B cell (primary cell): Measurements from ENCODE around the gene AZGP1. TPM values are rescaled to one million over a fixed set of nuclear protein-coding genes. Genes with fewer than 3 reads are reported as not detected.

Experiments
- ATAC-seq: fragments of 200-7000 bp; cut with Tn5 transposase; one replicate; pipeline ENCODE4 v1.10.0; 2021; ENCODE audit warnings: low read depth, mild to moderate bottlenecking, moderate number of reproducible peaks, moderate library complexity
- CTCF ChIA-PET: fragments of 350-600 bp; sonication (Branson Sonifier 250); formaldehyde crosslinking; loops from one replicate; lab custom pipeline; 2021; ENCODE audit warnings: antibody characterized with exemption, inconsistent platforms; lab: Charles Lee
- POLR2A ChIA-PET: fragments of 350-600 bp; sonication (Branson Sonifier 250); formaldehyde crosslinking; loops from one replicate; lab custom pipeline; 2021; ENCODE audit warnings: antibody characterized with exemption; lab: Charles Lee
- DNase-seq: peaks from one replicate; pipeline ENCODE4 v3.0.0; 2013
- H2AFZ ChIP-seq: 2 replicates; pipeline ENCODE4 v1.6.1; 2012; ENCODE audit warnings: mild to moderate bottlenecking, low read depth, low read length; ENCODE audit not compliant: insufficient read depth, poor library complexity, severe bottlenecking
- H3K27ac ChIP-seq, 2 donors: 1 replicate in 1 of 2; 2 replicates in 1 of 2; pipeline ENCODE4 v1.5.1; 2012 to 2013; ENCODE audit warnings: low read length in 2 of 2, mild to moderate bottlenecking in 2 of 2, moderate library complexity in 1 of 2
- H3K27me3 ChIP-seq, 4 experiments: fragments of 200-600 bp in 1 of 4; sonication (generic) in 1 of 4; replicated peaks in 1 of 4; 1 replicate in 2 of 4; 2 replicates in 2 of 4; pipeline versions ENCODE4 v1.6.1 to v1.7.0; 2013 to 2016; ENCODE audit warnings: low read length in 3 of 4, mild to moderate bottlenecking in 2 of 4, mixed read lengths in 1 of 4, moderate library complexity in 1 of 4; ENCODE audit not compliant: insufficient read depth in 4 of 4, control insufficient read depth in 3 of 4; ENCODE audit errors: control extremely low read depth in 1 of 4
- H3K36me3 ChIP-seq, 2 experiments: replicated peaks in 1 of 2; 1 replicate in 1 of 2; 2 replicates in 1 of 2; pipeline versions ENCODE4 v1.6.1 to v1.7.1; 2013; ENCODE audit warnings: low read length in 1 of 2; ENCODE audit not compliant: insufficient read depth in 2 of 2, control insufficient read depth in 1 of 2; ENCODE audit errors: control extremely low read depth in 1 of 2, extremely low read depth in 1 of 2
- H3K4me1 ChIP-seq, 2 donors: fragments of 200-600 bp in 1 of 2; sonication (generic) in 1 of 2; 1 replicate in 1 of 2; 2 replicates in 1 of 2; pipeline versions ENCODE4 v1.5.1 to v1.6.1; 2013 to 2017; ENCODE audit warnings: low read length in 2 of 2; ENCODE audit not compliant: control insufficient read depth in 2 of 2, insufficient read depth in 2 of 2
- H3K4me2 ChIP-seq: replicated peaks from 2 replicates; pipeline ENCODE3; 2012; ENCODE audit warnings: mild to moderate bottlenecking, low read depth, low read length; ENCODE audit not compliant: poor library complexity, severe bottlenecking
- H3K4me3 ChIP-seq, 5 experiments: fragments of 200-600 bp in 1 of 5; sonication (generic) in 1 of 5; 1 replicate in 3 of 5; 2 replicates in 2 of 5; pipeline versions ENCODE4 v1.5.1 to v1.7.0; 2011 to 2016; ENCODE audit warnings: low read length in 4 of 5, mild to moderate bottlenecking in 4 of 5, low read depth in 2 of 5, control low read depth in 1 of 5, moderate library complexity in 1 of 5; ENCODE audit not compliant: insufficient read depth in 1 of 5; ENCODE audit errors: control extremely low read depth in 1 of 5, extremely low read depth in 1 of 5
- H3K79me2 ChIP-seq: fragments of 200-600 bp; sonication (generic); one replicate; pipeline ENCODE4 v1.6.0; 2016; ENCODE audit warnings: low read length; ENCODE audit not compliant: control insufficient read depth, insufficient read depth
- H3K9ac ChIP-seq: fragments of 200-600 bp; sonication (generic); 2 replicates; pipeline ENCODE4 v1.6.1; 2017; ENCODE audit warnings: mild to moderate bottlenecking, low read length, moderate library complexity
- H3K9me3 ChIP-seq, 3 donors: one replicate each; pipeline versions ENCODE4 v1.6.1 to v1.7.1; 2013; ENCODE audit warnings: low read length in 2 of 3; ENCODE audit not compliant: control insufficient read depth in 2 of 3, insufficient read depth in 1 of 3; ENCODE audit errors: control extremely low read depth in 1 of 3
- H4K20me1 ChIP-seq: 2 replicates; pipeline ENCODE4 v1.6.0; 2012; ENCODE audit warnings: mild to moderate bottlenecking, low read length; ENCODE audit not compliant: insufficient read depth, control insufficient read depth, poor library complexity, severe bottlenecking
- H3K27ac Mint-ChIP-seq: one replicate; pipeline ENCODE4 v1.8.0; 2021; ENCODE audit warnings: mixed read lengths
- H3K27me3 Mint-ChIP-seq: one replicate; pipeline ENCODE4 v1.8.0; 2021; ENCODE audit warnings: mixed read lengths
- H3K4me1 Mint-ChIP-seq: one replicate; pipeline ENCODE4 v1.8.0; 2021; ENCODE audit warnings: mixed read lengths
- H3K4me3 Mint-ChIP-seq: one replicate; pipeline ENCODE4 v1.8.0; 2021; ENCODE audit warnings: mixed read lengths
- H3K9me3 Mint-ChIP-seq: one replicate; pipeline ENCODE4 v1.8.0; 2022; ENCODE audit warnings: mixed read lengths; ENCODE audit not compliant: insufficient read depth
- EZH2 ChIP-seq: IDR thresholded peaks from 2 replicates; pipeline ENCODE4 v1.6.1; 2012; ENCODE audit warnings: borderline replicate concordance, low read depth, mild to moderate bottlenecking, moderate library complexity, low read length; ENCODE audit not compliant: insufficient read depth, poor library complexity, severe bottlenecking
- WGBS: methylation state at CpG from one replicate; pipeline ENCODE4 v1.1.5; 2013; ENCODE audit warnings: missing lambda C conversion rate; ENCODE audit not compliant: insufficient coverage; 5-methylcytosine and 5-hydroxymethylcytosine counted together
- intact Hi-C: fragments of 100-400 bp; cut with micrococcal nuclease; formaldehyde crosslinking; loops from one replicate; pipeline ENCODE4 v1.10.0; 2022
- polyA plus RNA-seq: library from polyadenylated mRNA; depleted of rRNA; stranded (reverse); fragments of >200 nt; gene quantifications from 2 replicates; pipeline ENCODE4 v1.2.3, GENCODE V29; 2012
- total RNA-seq, 2 donors: library from RNA; stranded (reverse); fragments of 120-200 nt in 1 of 2; gene quantifications; 1 replicate in 1 of 2; 2 replicates in 1 of 2; pipeline versions ENCODE4 v1.2.3 to v1.2.4, GENCODE V29; 2013 to 2022
- TF ChIP-seq, protein P1 (sequence below): fragments of 200-600 bp; IDR thresholded peaks from one replicate; pipeline ENCODE4 v1.8.0; 2022; ENCODE audit warnings: antibody characterized with exemption, mild to moderate bottlenecking

The AZGP1 gene
- total and polyA plus RNA-seq, 2 donors (not counting 1 experiment from before 2014, with no cell fraction given) = not detected

GRCh38 chr7:100017875-100018274, 42.0 kb upstream of the AZGP1 start:
- ChIA-PET CTCF (interaction anchor here (0.8 kb wide), 1 partner anchor 28 kb away, joined by 4 read pairs; no protein-coding TSS in a partner anchor), POLR2A (interaction anchor here (0.7 kb wide), 1 partner anchor 369 kb away, joined by 3 read pairs; no protein-coding TSS in a partner anchor)
- Histone ChIP-seq H3K4me3 (no peak overlapping the region), H3K4me1 (peaks cover 15 to 19% of the 10 kb centered on the region in 2 donors), H3K36me3 (peaks cover 0 to 7% of the 10 kb centered on the region in 2 experiments), H3K9me3 (no peaks in the 10 kb centered on the region), H3K4me2 (no peak overlapping the region), H3K79me2 (peaks cover 67% of the 10 kb centered on the region), H2AFZ (no peak overlapping the region), H4K20me1 (peaks cover 6% of the 10 kb centered on the region), H3K9ac (no peak overlapping the region), H3K27me3 (no peaks in the 10 kb centered on the region), H3K27ac (no peak overlapping the region)
- no peak for TF ChIP-seq EZH2
- TF ChIP-seq, protein P1, sequence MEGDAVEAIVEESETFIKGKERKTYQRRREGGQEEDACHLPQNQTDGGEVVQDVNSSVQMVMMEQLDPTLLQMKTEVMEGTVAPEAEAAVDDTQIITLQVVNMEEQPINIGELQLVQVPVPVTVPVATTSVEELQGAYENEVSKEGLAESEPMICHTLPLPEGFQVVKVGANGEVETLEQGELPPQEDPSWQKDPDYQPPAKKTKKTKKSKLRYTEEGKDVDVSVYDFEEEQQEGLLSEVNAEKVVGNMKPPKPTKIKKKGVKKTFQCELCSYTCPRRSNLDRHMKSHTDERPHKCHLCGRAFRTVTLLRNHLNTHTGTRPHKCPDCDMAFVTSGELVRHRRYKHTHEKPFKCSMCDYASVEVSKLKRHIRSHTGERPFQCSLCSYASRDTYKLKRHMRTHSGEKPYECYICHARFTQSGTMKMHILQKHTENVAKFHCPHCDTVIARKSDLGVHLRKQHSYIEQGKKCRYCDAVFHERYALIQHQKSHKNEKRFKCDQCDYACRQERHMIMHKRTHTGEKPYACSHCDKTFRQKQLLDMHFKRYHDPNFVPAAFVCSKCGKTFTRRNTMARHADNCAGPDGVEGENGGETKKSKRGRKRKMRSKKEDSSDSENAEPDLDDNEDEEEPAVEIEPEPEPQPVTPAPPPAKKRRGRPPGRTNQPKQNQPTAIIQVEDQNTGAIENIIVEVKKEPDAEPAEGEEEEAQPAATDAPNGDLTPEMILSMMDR = no peak
- Mint-ChIP-seq H3K4me1 (peaks cover 40% of the 10 kb centered on the region), H3K4me3 (peak overlapping the region; percentile 19), H3K27me3 (no peaks in the 10 kb centered on the region), H3K9me3 (no peaks in the 10 kb centered on the region), H3K27ac (no peak overlapping the region)
- 100% methylated on average over 4 of the region's 5 CpGs for WGBS
- intact Hi-C loops = loop anchor here (5.0 kb wide), 1 partner anchor 1234 kb away; no protein-coding TSS in a partner anchor
- no peak for DNase-seq
- ATAC-seq = no peak

DNA sequence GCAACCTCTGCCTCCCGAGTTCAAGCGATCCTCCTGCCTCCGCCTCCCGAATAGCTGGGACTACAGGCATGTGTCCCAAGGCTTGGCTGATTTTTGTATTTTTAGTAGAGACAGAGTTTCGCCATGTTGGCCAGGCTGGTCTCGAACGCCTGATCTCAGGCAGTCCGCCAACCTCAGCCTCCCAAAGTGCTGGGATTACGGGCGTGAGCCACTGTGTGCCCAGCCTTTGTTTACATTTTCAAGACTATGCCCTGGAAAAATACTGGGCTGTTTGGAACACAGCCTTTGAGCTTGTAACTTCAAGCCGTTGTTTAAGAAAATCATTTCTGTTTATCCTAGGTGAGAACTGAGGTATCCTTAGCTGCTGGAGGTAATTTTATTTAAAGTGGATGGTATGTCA, 41.5 kb upstream of the AZGP1 start:
- DNase-seq = no peak
- Histone ChIP-seq H3K27me3 (no peaks in the 10 kb centered on the region), H3K4me1 (peaks cover 15 to 19% of the 10 kb centered on the region in 2 donors), H4K20me1 (peaks cover 2% of the 10 kb centered on the region), H3K27ac (no peak overlapping the region), H3K9me3 (no peaks in the 10 kb centered on the region), H3K4me3 (no peak overlapping the region), H2AFZ (no peak overlapping the region), H3K4me2 (no peak overlapping the region), H3K9ac (no peak overlapping the region), H3K36me3 (peaks cover 0 to 4% of the 10 kb centered on the region in 2 experiments), H3K79me2 (peaks cover 63% of the 10 kb centered on the region)
- Mint-ChIP-seq H3K9me3 (no peaks in the 10 kb centered on the region), H3K4me3 (peak overlapping the region; percentile 19), H3K27ac (no peak overlapping the region), H3K27me3 (no peaks in the 10 kb centered on the region), H3K4me1 (peaks cover 40% of the 10 kb centered on the region)
- intact Hi-C loops = loop anchor here (5.0 kb wide), 1 partner anchor 1235 kb away; no protein-coding TSS in a partner anchor
- WGBS = 100% methylated on average over 10 of the region's 11 CpGs
- POLR2A ChIA-PET = interaction anchor here (0.7 kb wide), 1 partner anchor 369 kb away, joined by 3 read pairs; no protein-coding TSS in a partner anchor
- no peak for ATAC-seq
- TF ChIP-seq, protein P1 = no peak
- no peak for TF ChIP-seq EZH2
- CTCF ChIA-PET = interaction anchor here (0.8 kb wide), 2 partner anchors 27 to 99 kb away, joined by 3 to 4 read pairs; no protein-coding TSS in a partner anchor
